SJSA1 (cell line): ENCODE data around the gene UQCR11. TPM values are rescaled to one million over a fixed set of nuclear protein-coding genes. Genes with fewer than 3 reads are reported as not detected.
A peak's percentile ranks its signal among the peaks of the same experiment; 100 is the strongest.

Source experiments
- DNase-seq, 2 experiments: peaks; one replicate each; pipeline ENCODE4 v3.0.0-alpha.2; 2015 to 2020; ENCODE audit warnings: low spot score in 2 of 2, low read depth in 1 of 2
- H3K27ac ChIP-seq: fragments of 250-450 bp; sonication (Bioruptor Pico); 2 replicates; pipeline ENCODE4 v1.5.1; 2020; ENCODE audit warnings: mild to moderate bottlenecking, moderate library complexity
- H3K27me3 ChIP-seq: fragments of 250-450 bp; sonication (Bioruptor Pico); replicated peaks from 2 replicates; pipeline ENCODE4 v1.5.1; 2020; ENCODE audit warnings: mild to moderate bottlenecking, moderate library complexity
- H3K36me3 ChIP-seq: fragments of 250-450 bp; sonication (Bioruptor Pico); 2 replicates; pipeline ENCODE4 v1.5.1; 2020; ENCODE audit warnings: mild to moderate bottlenecking
- H3K4me1 ChIP-seq: fragments of 250-450 bp; sonication (Bioruptor Pico); replicated peaks from 2 replicates; pipeline ENCODE4 v1.6.1; 2021; ENCODE audit warnings: mild to moderate bottlenecking
- H3K4me3 ChIP-seq: fragments of 250-450 bp; sonication (Bioruptor Pico); 2 replicates; pipeline ENCODE4 v1.5.1; 2020; ENCODE audit warnings: mild to moderate bottlenecking
- H3K9me3 ChIP-seq: fragments of 250-450 bp; sonication (Bioruptor Pico); replicated peaks from 2 replicates; pipeline ENCODE4 v1.5.1; 2020; ENCODE audit warnings: mild to moderate bottlenecking
- total RNA-seq: library from RNA; depleted of rRNA; stranded (reverse); fragments of >200 nt; shearing (Covaris generic); gene quantifications from 2 replicates; pipeline ENCODE4 v1.2.3, GENCODE V29; 2014

UQCR11 gene
- total RNA-seq, 1 experiment from 2014 or later = 60.1 TPM

- Histone ChIP-seq H3K4me3 (no peak overlapping the region), H3K4me1 (peaks cover 21% of the 10 kb centered on the region), H3K27me3 (no peaks in the 10 kb centered on the region), H3K27ac (no peak overlapping the region), H3K9me3 (no peaks in the 10 kb centered on the region), H3K36me3 (peaks cover 57% of the 10 kb centered on the region)
- DNase-seq = no peak
These were observed 3.6 kb downstream of the UQCR11 start for GRCh38 chr19:1601613-1602064.

GRCh38 chr19:1599460-1599846 is 5.8 kb downstream of the UQCR11 start:
- peaks cover 9% of the 10 kb centered on the region for H3K4me1 ChIP-seq
- peaks cover 65% of the 10 kb centered on the region for H3K36me3 ChIP-seq
- no peak for DNase-seq
- no peak overlapping the region for H3K27ac ChIP-seq
- no peak overlapping the region for H3K4me3 ChIP-seq
- H3K27me3 ChIP-seq = no peaks in the 10 kb centered on the region
- H3K9me3 ChIP-seq = no peaks in the 10 kb centered on the region

- Histone ChIP-seq H3K4me1 (peaks cover 4% of the 10 kb centered on the region), H3K9me3 (no peaks in the 10 kb centered on the region), H3K27ac (no peak overlapping the region), H3K4me3 (no peak overlapping the region), H3K36me3 (peaks cover 70% of the 10 kb centered on the region), H3K27me3 (no peaks in the 10 kb centered on the region)
- DNase-seq = no peak
These were observed 6.3 kb downstream of the UQCR11 start for GRCh38 chr19:1598777-1599459.

GRCh38 chr19:1593501-1593772 is 11.8 kb downstream of the UQCR11 start:
- H3K4me3 ChIP-seq = peak overlapping the region; percentile 89; the same call in 1 of the 2 replicates
- no peaks in the 10 kb centered on the region for H3K27me3 ChIP-seq
- peaks cover 15% of the 10 kb centered on the region for H3K4me1 ChIP-seq
- H3K9me3 ChIP-seq = no peaks in the 10 kb centered on the region; the same call in 1 of the 2 replicates
- H3K36me3 ChIP-seq = peaks cover 56% of the 10 kb centered on the region
- DNase-seq = no peak
- no peak overlapping the region for H3K27ac ChIP-seq

GRCh38 chr19:1592755-1593500 is 12.3 kb downstream of the UQCR11 start, which contains the start of gene MBD3:
Gene MBD3 (minus strand): TSS chr19:1592865. CDS start chr19:1592631, 234 bp downstream.
- peak within 1 kb of the TSS; percentile 89 for H3K4me3 ChIP-seq
- DNase-seq = peak; percentile 93 to 94
- H3K9me3 ChIP-seq = no peaks in the 10 kb centered on the region; the same call in 1 of the 2 replicates
- H3K27ac ChIP-seq = peak within 1 kb of the TSS; percentile 86
- H3K4me1 ChIP-seq = peaks cover 15% of the 10 kb centered on the region
- peaks cover 52% of the 10 kb centered on the region for H3K36me3 ChIP-seq
- H3K27me3 ChIP-seq = no peaks in the 10 kb centered on the region

GRCh38 chr19:1592024-1592754 is 13.1 kb downstream of the UQCR11 start:
- Histone ChIP-seq H3K27me3 (no peaks in the 10 kb centered on the region), H3K4me1 (peaks cover 15% of the 10 kb centered on the region), H3K36me3 (peaks cover 45% of the 10 kb centered on the region), H3K9me3 (no peaks in the 10 kb centered on the region; the same call in 1 of the 2 replicates), H3K27ac (peak overlapping the region; percentile 86), H3K4me3 (peak overlapping the region; percentile 89)
- peak; percentile 82 to 85 for DNase-seq

- H3K27me3 ChIP-seq = no peaks in the 10 kb centered on the region
These were observed 13.7 kb downstream of the UQCR11 start for GRCh38 chr19:1591421-1592023.

GRCh38 chr19:1590641-1591397 is 14.4 kb downstream of the UQCR11 start:
- no peak overlapping the region for H3K27ac ChIP-seq
- H3K36me3 ChIP-seq = peaks cover 40% of the 10 kb centered on the region
- H3K27me3 ChIP-seq = no peaks in the 10 kb centered on the region
- DNase-seq = peak in 1 of 2 experiments; percentile 25
- no peaks in the 10 kb centered on the region; the same call in 1 of the 2 replicates for H3K9me3 ChIP-seq
- peak overlapping the region; percentile 89 for H3K4me3 ChIP-seq
- peaks cover 15% of the 10 kb centered on the region for H3K4me1 ChIP-seq

More at GRCh38 chr19:1591421-1592023, 13.7 kb downstream of the UQCR11 start:
- H3K27ac ChIP-seq = peak overlapping the region; percentile 86
- H3K4me3 ChIP-seq = peak overlapping the region; percentile 89
- DNase-seq = peak in 1 of 2 experiments; percentile 37
- H3K4me1 ChIP-seq = peaks cover 15% of the 10 kb centered on the region
- H3K36me3 ChIP-seq = peaks cover 38% of the 10 kb centered on the region
- no peaks in the 10 kb centered on the region; the same call in 1 of the 2 replicates for H3K9me3 ChIP-seq

- H3K27me3 ChIP-seq = no peaks in the 10 kb centered on the region
- peaks cover 10% of the 10 kb centered on the region for H3K4me1 ChIP-seq
These were observed 17.4 kb downstream of the UQCR11 start for GRCh38 chr19:1587872-1588271.

GRCh38 chr19:1585243-1585580 is 20.1 kb downstream of the UQCR11 start:
- no peak overlapping the region for H3K4me3 ChIP-seq
- no peak overlapping the region for H3K27ac ChIP-seq
- H3K9me3 ChIP-seq = no peaks in the 10 kb centered on the region
- no peak for DNase-seq
- H3K36me3 ChIP-seq = peaks cover 61% of the 10 kb centered on the region
- no peaks in the 10 kb centered on the region for H3K4me1 ChIP-seq
- no peaks in the 10 kb centered on the region for H3K27me3 ChIP-seq

More at GRCh38 chr19:1587872-1588271, 17.4 kb downstream of the UQCR11 start:
- Histone ChIP-seq H3K36me3 (peaks cover 51% of the 10 kb centered on the region), H3K9me3 (no peaks in the 10 kb centered on the region; the same call in 1 of the 2 replicates), H3K4me3 (no peak overlapping the region), H3K27ac (no peak overlapping the region)
- DNase-seq = no peak

- no peaks in the 10 kb centered on the region for H3K27me3 ChIP-seq
- no peaks in the 10 kb centered on the region for H3K4me1 ChIP-seq
- no peak overlapping the region for H3K27ac ChIP-seq
- DNase-seq = no peak
- peaks cover 61% of the 10 kb centered on the region for H3K36me3 ChIP-seq
- H3K4me3 ChIP-seq = no peak overlapping the region
- no peaks in the 10 kb centered on the region for H3K9me3 ChIP-seq
These were observed 20.6 kb downstream of the UQCR11 start for GRCh38 chr19:1584500-1585242.

GRCh38 chr19:1582201-1582600 is 23.1 kb downstream of the UQCR11 start:
- Histone ChIP-seq H3K27ac (no peak overlapping the region), H3K9me3 (no peaks in the 10 kb centered on the region), H3K27me3 (no peaks in the 10 kb centered on the region), H3K36me3 (peaks cover 81% of the 10 kb centered on the region), H3K4me1 (no peaks in the 10 kb centered on the region), H3K4me3 (no peak overlapping the region)
- no peak for DNase-seq
